ENCODE results near the gene RHOBTB3. TPM values are rescaled to one million over a fixed set of nuclear protein-coding genes. Genes with fewer than 3 reads are reported as not detected.

Gene RHOBTB3
- total RNA-seq, 4 donors from 2014 or later, result 31.0 to 74.2 (median 46.3) TPM

DNA sequence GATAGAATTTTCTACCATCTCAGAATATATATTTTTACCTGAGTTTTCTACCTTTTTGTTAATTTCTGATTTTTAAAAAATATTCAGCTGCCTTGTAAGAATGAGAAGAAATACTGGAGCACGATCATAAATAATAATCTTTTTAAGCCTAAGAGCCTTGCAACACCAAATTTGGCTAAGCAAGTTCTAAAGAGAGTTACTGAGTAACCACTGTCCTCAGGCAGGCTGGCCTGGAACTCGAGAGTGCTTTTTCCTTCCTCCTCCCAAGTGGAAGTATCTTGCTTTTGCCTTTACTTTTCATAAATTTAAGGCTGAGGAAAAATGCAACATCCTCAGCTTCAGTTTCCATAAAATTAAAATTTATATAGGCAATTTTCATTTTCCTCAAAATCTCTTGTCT lies 70.4 kb downstream of the RHOBTB3 start:
- Histone ChIP-seq H3K27ac (no peak overlapping the region), H3K4me3 (no peak overlapping the region), H3K9me3 (no peaks in the 10 kb centered on the region), H3K4me1 (no peaks in the 10 kb centered on the region), H3K27me3 (no peaks in the 10 kb centered on the region), H3K36me3 (no peaks in the 10 kb centered on the region)
- no peak for DNase-seq (ENCODE audit: low spot score in 2 of 2)
- TF ChIP-seq POLR2A (IDR thresholded peaks at IDR 0.05) (no peak), POLR2AphosphoS5 (IDR thresholded peaks at IDR 0.05) (no peak), EP300 (IDR thresholded peaks at IDR 0.05) (no peak)
- TF ChIP-seq, protein P1, sequence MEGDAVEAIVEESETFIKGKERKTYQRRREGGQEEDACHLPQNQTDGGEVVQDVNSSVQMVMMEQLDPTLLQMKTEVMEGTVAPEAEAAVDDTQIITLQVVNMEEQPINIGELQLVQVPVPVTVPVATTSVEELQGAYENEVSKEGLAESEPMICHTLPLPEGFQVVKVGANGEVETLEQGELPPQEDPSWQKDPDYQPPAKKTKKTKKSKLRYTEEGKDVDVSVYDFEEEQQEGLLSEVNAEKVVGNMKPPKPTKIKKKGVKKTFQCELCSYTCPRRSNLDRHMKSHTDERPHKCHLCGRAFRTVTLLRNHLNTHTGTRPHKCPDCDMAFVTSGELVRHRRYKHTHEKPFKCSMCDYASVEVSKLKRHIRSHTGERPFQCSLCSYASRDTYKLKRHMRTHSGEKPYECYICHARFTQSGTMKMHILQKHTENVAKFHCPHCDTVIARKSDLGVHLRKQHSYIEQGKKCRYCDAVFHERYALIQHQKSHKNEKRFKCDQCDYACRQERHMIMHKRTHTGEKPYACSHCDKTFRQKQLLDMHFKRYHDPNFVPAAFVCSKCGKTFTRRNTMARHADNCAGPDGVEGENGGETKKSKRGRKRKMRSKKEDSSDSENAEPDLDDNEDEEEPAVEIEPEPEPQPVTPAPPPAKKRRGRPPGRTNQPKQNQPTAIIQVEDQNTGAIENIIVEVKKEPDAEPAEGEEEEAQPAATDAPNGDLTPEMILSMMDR (IDR thresholded peaks at IDR 0.05), result no peak
- 64% methylated on average over 2 of the region's 2 CpGs for WGBS

- H3K4me1 ChIP-seq, result no peaks in the 10 kb centered on the region
Observed at GRCh38 chr5:95801961-95802360, 70.8 kb downstream of the RHOBTB3 start.

GRCh38 chr5:95803271-95804148 lies 72.4 kb downstream of the RHOBTB3 start:
- DNase-seq (ENCODE audit: low spot score in 2 of 2), result no peak

More at GRCh38 chr5:95801961-95802360, 70.8 kb downstream of the RHOBTB3 start:
- no peak overlapping the region for H3K27ac ChIP-seq
- H3K36me3 ChIP-seq, result no peaks in the 10 kb centered on the region
- no peaks in the 10 kb centered on the region for H3K27me3 ChIP-seq
- no peaks in the 10 kb centered on the region for H3K9me3 ChIP-seq
- 95% methylated on average over 3 of the region's 3 CpGs for WGBS
- no peak for DNase-seq (ENCODE audit: low spot score in 2 of 2)
- H3K4me3 ChIP-seq, result no peak overlapping the region
- TF ChIP-seq, protein P1 (IDR thresholded peaks at IDR 0.05), result no peak
- TF ChIP-seq EP300 (IDR thresholded peaks at IDR 0.05) (no peak), POLR2AphosphoS5 (IDR thresholded peaks at IDR 0.05) (no peak), POLR2A (IDR thresholded peaks at IDR 0.05) (no peak)

GRCh38 chr5:95804736-95805539 lies 73.8 kb downstream of the RHOBTB3 start:
- WGBS, result 95% methylated on average over 6 of the region's 6 CpGs
- H3K27ac ChIP-seq, result no peak overlapping the region
- no peaks in the 10 kb centered on the region for H3K36me3 ChIP-seq
- H3K4me3 ChIP-seq, result no peak overlapping the region
- peaks cover 21% of the 10 kb centered on the region for H3K4me1 ChIP-seq
- DNase-seq (ENCODE audit: low spot score in 2 of 2), result no peak
- TF ChIP-seq POLR2AphosphoS5 (IDR thresholded peaks at IDR 0.05) (no peak), EP300 (IDR thresholded peaks at IDR 0.05) (no peak), POLR2A (IDR thresholded peaks at IDR 0.05) (no peak)
- TF ChIP-seq, protein P1 (IDR thresholded peaks at IDR 0.05), result no peak
- H3K27me3 ChIP-seq, result no peaks in the 10 kb centered on the region
- no peaks in the 10 kb centered on the region for H3K9me3 ChIP-seq

More at GRCh38 chr5:95803271-95804148, 72.4 kb downstream of the RHOBTB3 start:
- H3K36me3 ChIP-seq, result no peaks in the 10 kb centered on the region
- TF ChIP-seq EP300 (IDR thresholded peaks at IDR 0.05), result no peak
- TF ChIP-seq POLR2AphosphoS5 (IDR thresholded peaks at IDR 0.05), result no peak
- no peak overlapping the region for H3K27ac ChIP-seq
- no peaks in the 10 kb centered on the region for H3K9me3 ChIP-seq
- no peak overlapping the region for H3K4me3 ChIP-seq
- H3K4me1 ChIP-seq, result peaks cover 8% of the 10 kb centered on the region
- no peaks in the 10 kb centered on the region for H3K27me3 ChIP-seq
- 84% methylated on average over 6 of the region's 6 CpGs for WGBS

DNA sequence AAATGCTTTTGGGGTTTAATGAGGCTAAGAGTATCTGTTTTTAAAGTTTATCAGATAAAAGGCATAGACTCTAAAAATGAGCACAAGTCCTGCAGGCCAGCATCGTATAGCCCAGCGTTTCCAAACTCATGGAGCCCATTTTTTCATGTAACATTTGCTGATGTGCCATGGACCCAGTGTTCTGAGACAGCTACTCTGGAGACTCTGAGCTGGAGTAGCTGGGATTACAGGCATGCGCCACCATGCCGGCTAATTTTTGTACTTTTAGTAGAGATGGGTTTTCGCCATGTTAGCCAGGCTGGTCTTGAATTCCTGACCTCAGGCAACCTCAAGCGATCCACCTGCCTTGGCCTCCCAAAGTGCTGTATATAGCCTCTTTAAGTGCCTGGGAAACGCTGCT lies 75.6 kb downstream of the RHOBTB3 start:
- no peak overlapping the region for H3K27ac ChIP-seq
- TF ChIP-seq POLR2A (IDR thresholded peaks at IDR 0.05) (no peak), EP300 (IDR thresholded peaks at IDR 0.05) (no peak), POLR2AphosphoS5 (IDR thresholded peaks at IDR 0.05) (no peak)
- TF ChIP-seq, protein P1 (IDR thresholded peaks at IDR 0.05), result no peak
- H3K4me3 ChIP-seq, result no peak overlapping the region
- no peaks in the 10 kb centered on the region for H3K27me3 ChIP-seq
- whole genome bisulfite sequencing, result 95% methylated on average over 7 of the region's 7 CpGs
- no peak for DNase-seq (ENCODE audit: low spot score in 2 of 2)
- peaks cover 24% of the 10 kb centered on the region for H3K4me1 ChIP-seq
- H3K36me3 ChIP-seq, result no peaks in the 10 kb centered on the region
- no peaks in the 10 kb centered on the region for H3K9me3 ChIP-seq

Data from suprapubic skin (tissue), 4 donors.